ENCODE results near the gene ZNF547. TPM values are rescaled to one million over a fixed set of nuclear protein-coding genes. Genes with fewer than 3 reads are reported as not detected.

ZNF547 gene
- total and polyA plus RNA-seq, 2 of the 8 experiments (the other 6 are each of a cell fraction or from before 2014, with no cell fraction given): 1.1 to 2.1 TPM

DNA sequence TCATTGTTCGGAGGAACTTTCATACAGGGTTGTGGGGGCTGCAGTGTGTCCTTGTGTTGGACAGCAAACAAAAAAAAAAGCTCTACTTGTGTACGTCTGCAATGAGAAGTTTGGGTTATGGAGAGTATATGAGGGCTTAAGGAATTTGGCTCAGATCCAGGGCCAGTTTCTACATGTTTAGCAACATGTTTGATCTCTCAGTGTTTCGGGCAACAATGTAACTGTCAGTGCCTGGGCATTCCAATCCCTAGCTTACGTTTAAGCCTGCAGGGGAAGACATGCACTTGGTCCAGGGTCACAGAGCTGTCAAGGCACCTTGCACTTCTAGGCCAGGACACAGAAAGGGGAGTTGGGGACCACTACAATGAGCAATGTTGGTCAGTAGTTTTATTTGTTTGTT lies 29.2 kb upstream of the ZNF547 start:
- WGBS, 2 experiments (ENCODE audit: extremely low coverage in 1 of 2, insufficient coverage in 1 of 2, insufficient read length in 1 of 2, insufficient replicate concordance in 2 of 2, low coverage in 1 of 2, low lambda C conversion rate in 2 of 2, missing lambda C conversion rate in 1 of 2): 88% methylated on average over 4 of the region's 4 CpGs; no CpG with 5 or more reads in 1 of the 2 experiments
- ChIA-PET CTCF (ENCODE audit: partially characterized antibody) (interaction anchor here (1.4 kb wide), 1 partner anchor 230 kb away, joined by 6 read pairs; no protein-coding TSS in a partner anchor), POLR2A (ENCODE audit: partially characterized antibody) (interaction anchor here (1.1 to 1.9 kb wide), 5 partner anchors 9 to 94 kb away, joined by 3 to 4 read pairs (median 3); partner anchors contain the start of genes ZNF304 and ZNF805)
- H3K9me3 ChIP-seq (ENCODE audit: insufficient read depth in 2 of 2, low read depth in 1 of 2, low read length in 1 of 2): no peaks in the 10 kb centered on the region
- TF ChIP-seq BCL11A (IDR thresholded peaks at IDR 0.05; ENCODE audit: low read depth in 2 of 2, low read length in 2 of 2): no peak
- no peak for TF ChIP-seq GABPA (IDR thresholded peaks at IDR 0.05; ENCODE audit: borderline replicate concordance, insufficient read depth, low read length)
- no peaks in the 10 kb centered on the region for H3K79me1 ChIP-seq (ENCODE audit: low read depth, low read length)
- H3K9ac ChIP-seq (replicated peaks in 1 of 4; ENCODE audit: extremely low read depth in 1 of 4, low read depth in 3 of 4, low read length in 3 of 4): no peak overlapping the region
- no peak overlapping the region for H2BK12ac ChIP-seq (ENCODE audit: low read depth, low read length)
- H3K36me3 ChIP-seq (ENCODE audit: control insufficient read depth in 2 of 4, insufficient read depth in 4 of 4, low read length in 3 of 4): peaks cover 0 to 10% (median under 1%) of the 10 kb centered on the region in 4 experiments; a peak in 3 of 8 replicates
- H3K4me3 ChIP-seq (ENCODE audit: extremely low read depth in 1 of 4, insufficient read depth in 2 of 4, low read depth in 3 of 4, low read length in 4 of 4): no peak overlapping the region
- H2BK120ac ChIP-seq (replicated peaks; ENCODE audit: low read depth, low read length): no peak overlapping the region
- no peak overlapping the region for H3K27ac ChIP-seq (ENCODE audit: low read depth, low read length)
- no peak overlapping the region for H3K4me2 ChIP-seq (ENCODE audit: insufficient read depth in 1 of 2, low read depth in 2 of 2, low read length in 2 of 2)
- no peak overlapping the region for H3K23ac ChIP-seq (ENCODE audit: insufficient read length)
- no peaks in the 10 kb centered on the region for H3K4me1 ChIP-seq (replicated peaks in 1 of 4; ENCODE audit: control insufficient read depth in 3 of 4, insufficient read depth in 4 of 4, low read length in 3 of 4)
- H4K8ac ChIP-seq (ENCODE audit: extremely low read depth, insufficient read depth, low read length): no peak overlapping the region
- H2BK20ac ChIP-seq (ENCODE audit: low read length): no peak overlapping the region
- FAIRE-seq (no peak), DNase-seq (ENCODE audit: low read depth in 1 of 2, low spot score in 2 of 2) (no peak)
- H3K56ac ChIP-seq (replicated peaks; ENCODE audit: insufficient read length, low read depth, low read length): no peak overlapping the region
- H4K91ac ChIP-seq (replicated peaks; ENCODE audit: insufficient read length, low read length): no peak overlapping the region
- H4K5ac ChIP-seq (ENCODE audit: insufficient read length, low read depth, low read length): no peak overlapping the region
- H2BK15ac ChIP-seq (ENCODE audit: low read length): no peak overlapping the region
- H3K79me2 ChIP-seq (ENCODE audit: control insufficient read depth in 1 of 2, insufficient read depth in 2 of 2, low read length in 2 of 2): no peaks in the 10 kb centered on the region
- no peaks in the 10 kb centered on the region for H3K23me2 ChIP-seq (ENCODE audit: low read depth, low read length)
- H3K4ac ChIP-seq (replicated peaks; ENCODE audit: insufficient read length, low read depth, low read length): no peak overlapping the region
- no peak overlapping the region for H2BK5ac ChIP-seq (ENCODE audit: low read depth, low read length)
- H2AK5ac ChIP-seq (ENCODE audit: low read depth, low read length): no peak overlapping the region
- no peak overlapping the region for H3K14ac ChIP-seq (ENCODE audit: insufficient read length)
- no peaks in the 10 kb centered on the region for H3K27me3 ChIP-seq (replicated peaks in 1 of 4; ENCODE audit: control insufficient read depth in 3 of 4, extremely low read depth in 1 of 4, insufficient read depth in 3 of 4, low read length in 3 of 4)
- H2AFZ ChIP-seq (ENCODE audit: low read length): no peak overlapping the region
- H4K20me1 ChIP-seq (replicated peaks in 1 of 2; ENCODE audit: control insufficient read depth in 1 of 2, insufficient read depth in 2 of 2, low read length in 2 of 2): peaks cover 0 to 3% of the 10 kb centered on the region in 2 experiments
- no peak overlapping the region for H3K18ac ChIP-seq (ENCODE audit: extremely low read depth, low read length)

All from H1 (cell line).